Liver (tissue), 3 donors: ENCODE data around the gene MRPL30.

Source experiments
- JUND ChIP-seq, 2 donors: IDR thresholded peaks; 2 replicates each; pipeline ENCODE4 v1.6.1; 2016; ENCODE audit warnings: antibody characterized with exemption in 2 of 2
- TF ChIP-seq, protein P1 (sequence below): fragments of 150-350 bp; IDR thresholded peaks from 2 replicates; pipeline ENCODE4 v1.5.1; 2017; ENCODE audit warnings: improper control_type of control experiment, low read depth, low read length; ENCODE audit not compliant: missing input control
- donor health status: healthy.
- donor health status: healthy.

- TF ChIP-seq, protein P1, sequence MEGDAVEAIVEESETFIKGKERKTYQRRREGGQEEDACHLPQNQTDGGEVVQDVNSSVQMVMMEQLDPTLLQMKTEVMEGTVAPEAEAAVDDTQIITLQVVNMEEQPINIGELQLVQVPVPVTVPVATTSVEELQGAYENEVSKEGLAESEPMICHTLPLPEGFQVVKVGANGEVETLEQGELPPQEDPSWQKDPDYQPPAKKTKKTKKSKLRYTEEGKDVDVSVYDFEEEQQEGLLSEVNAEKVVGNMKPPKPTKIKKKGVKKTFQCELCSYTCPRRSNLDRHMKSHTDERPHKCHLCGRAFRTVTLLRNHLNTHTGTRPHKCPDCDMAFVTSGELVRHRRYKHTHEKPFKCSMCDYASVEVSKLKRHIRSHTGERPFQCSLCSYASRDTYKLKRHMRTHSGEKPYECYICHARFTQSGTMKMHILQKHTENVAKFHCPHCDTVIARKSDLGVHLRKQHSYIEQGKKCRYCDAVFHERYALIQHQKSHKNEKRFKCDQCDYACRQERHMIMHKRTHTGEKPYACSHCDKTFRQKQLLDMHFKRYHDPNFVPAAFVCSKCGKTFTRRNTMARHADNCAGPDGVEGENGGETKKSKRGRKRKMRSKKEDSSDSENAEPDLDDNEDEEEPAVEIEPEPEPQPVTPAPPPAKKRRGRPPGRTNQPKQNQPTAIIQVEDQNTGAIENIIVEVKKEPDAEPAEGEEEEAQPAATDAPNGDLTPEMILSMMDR: no peak
- TF ChIP-seq JUND (IDR thresholded peaks at IDR 0.05): no peak
These were observed 14.8 kb upstream of the MRPL30 start for GRCh38 chr2:99166218-99166617.
